Mesothelial cell of epicardium (in vitro differentiated cells): ENCODE measurements around the gene IL1RAPL1. TPM values are rescaled to one million over a fixed set of nuclear protein-coding genes. Genes with fewer than 3 reads are reported as not detected.

ENCODE experiments used
- DNase-seq, 2 experiments: peaks; one replicate each; pipeline ENCODE4 v3.0.0; 2021; ENCODE audit warnings: low spot score in 2 of 2; ENCODE audit not compliant: unreplicated experiment in 2 of 2
- H3K27ac Mint-ChIP-seq: 2 replicates; pipeline ENCODE4 v1.8.0; 2021; ENCODE audit warnings: mixed read lengths
- H3K27me3 Mint-ChIP-seq: 2 replicates; pipeline ENCODE4 v1.8.0; 2021; ENCODE audit warnings: low read depth, mixed read lengths
- H3K36me3 Mint-ChIP-seq: 2 replicates; pipeline ENCODE4 v1.8.0; 2021; ENCODE audit warnings: mixed read lengths
- H3K4me1 Mint-ChIP-seq: 2 replicates; pipeline ENCODE4 v1.8.0; 2021; ENCODE audit warnings: mixed read lengths
- H3K4me3 Mint-ChIP-seq: 2 replicates; pipeline ENCODE4 v1.8.0; 2021; ENCODE audit warnings: mild to moderate bottlenecking, moderate library complexity, mixed read lengths
- H3K9me3 Mint-ChIP-seq: 2 replicates; pipeline ENCODE4 v1.8.0; 2021; ENCODE audit warnings: mixed read lengths
- CTCF ChIP-seq: fragments of 200-600 bp; sonication (generic); IDR thresholded peaks from one replicate; pipeline ENCODE4 v1.5.0; 2021; ENCODE audit warnings: antibody characterized with exemption; ENCODE audit not compliant: unreplicated experiment
- total RNA-seq: library from RNA; stranded (reverse); gene quantifications from 3 replicates; pipeline ENCODE4 v1.2.1, GENCODE V29; 2021

IL1RAPL1 gene
- total RNA-seq, 1 donor from 2014 or later: 17.0 TPM

GRCh38 chrX:29834764-29835163 is 1247.5 kb downstream of the IL1RAPL1 start:
- peaks cover 2% of the 10 kb centered on the region for H3K36me3 Mint-ChIP-seq
- no peaks in the 10 kb centered on the region for H3K27me3 Mint-ChIP-seq
- peaks cover 23% of the 10 kb centered on the region for H3K9me3 Mint-ChIP-seq
- no peaks in the 10 kb centered on the region for H3K4me1 Mint-ChIP-seq
- no peak overlapping the region for H3K27ac Mint-ChIP-seq
- no peak for DNase-seq
- no peak for TF ChIP-seq CTCF
- no peak overlapping the region for H3K4me3 Mint-ChIP-seq

GRCh38 chrX:29841750-29842149 is 1254.5 kb downstream of the IL1RAPL1 start:
- H3K4me3 Mint-ChIP-seq: no peak overlapping the region
- no peaks in the 10 kb centered on the region for H3K27me3 Mint-ChIP-seq
- H3K9me3 Mint-ChIP-seq: peaks cover 24% of the 10 kb centered on the region
- no peaks in the 10 kb centered on the region for H3K36me3 Mint-ChIP-seq
- no peak for DNase-seq
- no peak for TF ChIP-seq CTCF
- H3K4me1 Mint-ChIP-seq: peaks cover 8% of the 10 kb centered on the region
- no peak overlapping the region for H3K27ac Mint-ChIP-seq

- DNase-seq: no peak
- no peak overlapping the region for H3K4me3 Mint-ChIP-seq
- peaks cover 8% of the 10 kb centered on the region for H3K4me1 Mint-ChIP-seq
- no peak for TF ChIP-seq CTCF
- H3K36me3 Mint-ChIP-seq: no peaks in the 10 kb centered on the region
- H3K9me3 Mint-ChIP-seq: peaks cover 23% of the 10 kb centered on the region
- no peak overlapping the region for H3K27ac Mint-ChIP-seq
- no peaks in the 10 kb centered on the region for H3K27me3 Mint-ChIP-seq
Observed at GRCh38 chrX:29842552-29842951, 1255.3 kb downstream of the IL1RAPL1 start.

- peaks cover 14% of the 10 kb centered on the region for H3K4me1 Mint-ChIP-seq
- H3K36me3 Mint-ChIP-seq: no peaks in the 10 kb centered on the region
Observed at GRCh38 chrX:29851857-29852605, 1264.8 kb downstream of the IL1RAPL1 start.

GRCh38 chrX:29852767-29853166 is 1265.5 kb downstream of the IL1RAPL1 start:
- TF ChIP-seq CTCF: no peak
- no peaks in the 10 kb centered on the region for H3K27me3 Mint-ChIP-seq
- no peak overlapping the region for H3K27ac Mint-ChIP-seq
- H3K4me3 Mint-ChIP-seq: no peak overlapping the region
- no peak for DNase-seq
- H3K4me1 Mint-ChIP-seq: peaks cover 14% of the 10 kb centered on the region
- no peaks in the 10 kb centered on the region for H3K36me3 Mint-ChIP-seq
- H3K9me3 Mint-ChIP-seq: no peaks in the 10 kb centered on the region

More at GRCh38 chrX:29851857-29852605, 1264.8 kb downstream of the IL1RAPL1 start:
- Mint-ChIP-seq H3K27ac (no peak overlapping the region), H3K4me3 (no peak overlapping the region), H3K9me3 (no peaks in the 10 kb centered on the region), H3K27me3 (no peaks in the 10 kb centered on the region)
- DNase-seq: no peak
- TF ChIP-seq CTCF: no peak
